SU-DHL-6 (cell line): ENCODE measurements around the gene ERCC5.

ENCODE experiments used
- H2AFZ ChIP-seq: fragments of 200-600 bp; sonication (generic); 2 replicates; pipeline ENCODE4 v1.6.1; 2014; ENCODE audit warnings: low read depth, mild to moderate bottlenecking, moderate library complexity, mixed read lengths, antibody characterized with exemption, low read length; ENCODE audit not compliant: severe bottlenecking
- H3F3A ChIP-seq: fragments of 200-600 bp; shearing (Covaris generic); 2 replicates; pipeline ENCODE4 v1.6.0; 2016; ENCODE audit warnings: antibody characterized with exemption, mild to moderate bottlenecking; ENCODE audit not compliant: insufficient read depth
- H3K27ac ChIP-seq: fragments of 200-600 bp; sonication (generic); 2 replicates; pipeline ENCODE4 v1.5.1; 2016; ENCODE audit warnings: low read depth, mild to moderate bottlenecking, low read length, moderate library complexity, mixed read lengths
- H3K27me3 ChIP-seq: fragments of 200-600 bp; sonication (generic), shearing (Covaris generic); 2 replicates; pipeline ENCODE4 v1.6.0; 2014; ENCODE audit warnings: mild to moderate bottlenecking, low read length
- H3K36me3 ChIP-seq: fragments of 200-600 bp; sonication (generic); 2 replicates; pipeline ENCODE4 v1.6.1; 2014; ENCODE audit warnings: mild to moderate bottlenecking, low read length, mixed read lengths
- H3K4me2 ChIP-seq: fragments of 300-600, 200-600 bp; shearing (Covaris generic), sonication (generic); 2 replicates; pipeline ENCODE4 v1.6.0; 2014; ENCODE audit warnings: low read length, low read depth, mild to moderate bottlenecking; ENCODE audit not compliant: poor library complexity, severe bottlenecking
- H3K4me3 ChIP-seq: fragments of 200-600 bp; sonication (generic); 2 replicates; pipeline ENCODE4 v1.5.1; 2014; ENCODE audit warnings: antibody characterized with exemption, low read length, mild to moderate bottlenecking, mixed read lengths; ENCODE audit not compliant: insufficient read depth, poor library complexity, severe bottlenecking
- H3K79me2 ChIP-seq: fragments of 200-600 bp; sonication (generic); 2 replicates; pipeline ENCODE4 v1.6.1; 2014; ENCODE audit warnings: mild to moderate bottlenecking, low read length, moderate library complexity; ENCODE audit not compliant: insufficient read depth
- H3K9ac ChIP-seq: fragments of 200-600 bp; sonication (generic); 2 replicates; pipeline ENCODE4 v1.7.0; 2014; ENCODE audit warnings: mild to moderate bottlenecking, low read length
- H3K9me2 ChIP-seq: fragments of 200-600 bp; sonication (generic); replicated peaks from 2 replicates; pipeline ENCODE4 v1.6.1; 2014; ENCODE audit warnings: low read length; ENCODE audit not compliant: insufficient read depth
- H3K9me3 ChIP-seq: fragments of 200-600 bp; sonication (generic); 2 replicates; pipeline ENCODE4 v1.6.1; 2014; ENCODE audit warnings: low read length, mixed read lengths; ENCODE audit not compliant: insufficient read depth
- H4K20me1 ChIP-seq: fragments of 200-600 bp; sonication (generic); 2 replicates; pipeline ENCODE4 v1.6.1; 2014; ENCODE audit warnings: low read depth, mild to moderate bottlenecking, antibody characterized with exemption, low read length, moderate library complexity, mixed read lengths
- EZH2phosphoT487 ChIP-seq: fragments of 200-600 bp; sonication (generic), shearing (Covaris generic); conservative IDR thresholded peaks from 2 replicates; pipeline ENCODE4 v1.6.1; 2018; ENCODE audit warnings: mild to moderate bottlenecking, antibody characterized with exemption, low read length, moderate library complexity, mixed read lengths
- TF ChIP-seq, protein P1 (sequence below): fragments of 200-600 bp; sonication (generic); IDR thresholded peaks from one replicate; pipeline ENCODE4 v1.5.1; 2017; ENCODE audit warnings: antibody characterized with exemption, mild to moderate bottlenecking, low read length, moderate library complexity; ENCODE audit not compliant: insufficient read depth, poor library complexity, severe bottlenecking

The ERCC5 gene

DNA sequence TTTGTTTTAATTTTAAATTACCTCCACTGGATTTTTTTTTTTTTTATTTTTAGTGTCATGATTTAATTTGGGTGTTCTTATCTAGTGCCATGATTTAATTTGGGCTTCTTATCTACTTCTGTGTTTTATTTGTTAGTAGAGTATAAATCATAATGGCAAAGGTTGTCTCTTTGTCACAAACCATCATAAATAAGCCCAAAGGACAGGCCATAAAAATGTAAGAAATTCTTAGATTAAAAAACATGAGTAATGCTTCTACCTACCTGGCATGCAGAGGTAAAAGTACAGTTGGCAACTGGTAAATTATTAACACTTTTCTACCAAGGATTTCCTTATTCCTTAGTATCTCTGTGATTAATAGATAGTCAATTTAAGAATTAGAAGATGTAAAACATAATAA, 55.2 kb downstream of the ERCC5 start:
- H3K79me2 ChIP-seq = no peaks in the 10 kb centered on the region
- H3K27me3 ChIP-seq = no peaks in the 10 kb centered on the region
- no peaks in the 10 kb centered on the region for H4K20me1 ChIP-seq
- no peak overlapping the region for H3K9ac ChIP-seq
- no peak overlapping the region for H3K4me2 ChIP-seq
- H3F3A ChIP-seq = no peaks in the 10 kb centered on the region
- H3K27ac ChIP-seq = no peak overlapping the region
- H3K9me2 ChIP-seq = no peaks in the 10 kb centered on the region
- H3K36me3 ChIP-seq = no peaks in the 10 kb centered on the region
- no peaks in the 10 kb centered on the region for H3K9me3 ChIP-seq
- no peak overlapping the region for H3K4me3 ChIP-seq
- TF ChIP-seq, protein P1, sequence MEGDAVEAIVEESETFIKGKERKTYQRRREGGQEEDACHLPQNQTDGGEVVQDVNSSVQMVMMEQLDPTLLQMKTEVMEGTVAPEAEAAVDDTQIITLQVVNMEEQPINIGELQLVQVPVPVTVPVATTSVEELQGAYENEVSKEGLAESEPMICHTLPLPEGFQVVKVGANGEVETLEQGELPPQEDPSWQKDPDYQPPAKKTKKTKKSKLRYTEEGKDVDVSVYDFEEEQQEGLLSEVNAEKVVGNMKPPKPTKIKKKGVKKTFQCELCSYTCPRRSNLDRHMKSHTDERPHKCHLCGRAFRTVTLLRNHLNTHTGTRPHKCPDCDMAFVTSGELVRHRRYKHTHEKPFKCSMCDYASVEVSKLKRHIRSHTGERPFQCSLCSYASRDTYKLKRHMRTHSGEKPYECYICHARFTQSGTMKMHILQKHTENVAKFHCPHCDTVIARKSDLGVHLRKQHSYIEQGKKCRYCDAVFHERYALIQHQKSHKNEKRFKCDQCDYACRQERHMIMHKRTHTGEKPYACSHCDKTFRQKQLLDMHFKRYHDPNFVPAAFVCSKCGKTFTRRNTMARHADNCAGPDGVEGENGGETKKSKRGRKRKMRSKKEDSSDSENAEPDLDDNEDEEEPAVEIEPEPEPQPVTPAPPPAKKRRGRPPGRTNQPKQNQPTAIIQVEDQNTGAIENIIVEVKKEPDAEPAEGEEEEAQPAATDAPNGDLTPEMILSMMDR = no peak
- TF ChIP-seq EZH2phosphoT487 = no peak
- no peak overlapping the region for H2AFZ ChIP-seq

DNA sequence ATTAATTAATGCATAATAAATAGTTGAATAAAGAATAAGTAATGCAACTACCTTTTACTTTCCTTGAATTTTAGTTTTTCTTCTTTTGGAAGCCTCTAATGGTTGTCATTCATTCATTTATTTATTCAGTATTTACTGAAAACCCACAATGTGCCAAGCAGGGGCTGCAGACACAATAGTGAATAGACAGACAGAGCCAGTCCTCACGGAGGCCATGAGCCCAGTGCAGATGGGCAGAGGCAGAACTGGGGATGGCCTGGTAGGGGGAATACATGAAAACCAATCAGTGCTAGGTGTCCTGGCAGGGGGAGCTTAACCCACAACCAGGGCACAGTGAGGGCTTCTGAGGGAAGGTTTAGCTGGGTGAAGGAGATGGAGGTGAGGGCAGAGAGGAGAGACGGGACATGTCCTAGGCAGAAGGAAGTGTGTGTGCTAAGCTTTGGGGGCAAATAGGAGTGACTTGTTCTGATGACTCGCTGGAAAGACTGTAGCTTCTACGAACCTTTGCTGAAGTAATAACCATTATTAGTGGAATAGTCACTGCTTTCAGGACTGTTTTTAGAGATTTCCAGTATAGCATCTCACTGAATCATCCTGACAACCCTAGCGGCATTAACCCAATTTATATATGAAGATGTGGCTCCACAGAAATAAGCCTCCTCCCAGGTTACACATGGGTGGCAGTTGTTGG, 55.9 kb downstream of the ERCC5 start:
- H2AFZ ChIP-seq = no peak overlapping the region
- H4K20me1 ChIP-seq = no peaks in the 10 kb centered on the region
- no peak overlapping the region for H3K4me2 ChIP-seq
- no peaks in the 10 kb centered on the region for H3K9me3 ChIP-seq
- H3K79me2 ChIP-seq = no peaks in the 10 kb centered on the region
- H3K27me3 ChIP-seq = no peaks in the 10 kb centered on the region
- no peak overlapping the region for H3K27ac ChIP-seq
- H3K36me3 ChIP-seq = no peaks in the 10 kb centered on the region
- TF ChIP-seq, protein P1 = no peak
- TF ChIP-seq EZH2phosphoT487 = no peak
- H3K9me2 ChIP-seq = no peaks in the 10 kb centered on the region
- no peak overlapping the region for H3K4me3 ChIP-seq
- H3K9ac ChIP-seq = no peak overlapping the region
- H3F3A ChIP-seq = no peaks in the 10 kb centered on the region

GRCh38 chr13:102902789-102903347, 57.0 kb downstream of the ERCC5 start:
- no peak overlapping the region for H2AFZ ChIP-seq
- no peaks in the 10 kb centered on the region for H3K36me3 ChIP-seq
- H3F3A ChIP-seq = no peaks in the 10 kb centered on the region
- no peaks in the 10 kb centered on the region for H3K9me2 ChIP-seq
- no peak overlapping the region for H3K4me3 ChIP-seq
- no peak overlapping the region for H3K9ac ChIP-seq
- H3K27ac ChIP-seq = no peak overlapping the region
- TF ChIP-seq, protein P1 = no peak
- TF ChIP-seq EZH2phosphoT487 = no peak
- H3K9me3 ChIP-seq = no peaks in the 10 kb centered on the region
- no peak overlapping the region for H3K4me2 ChIP-seq
- no peaks in the 10 kb centered on the region for H4K20me1 ChIP-seq
- H3K27me3 ChIP-seq = no peaks in the 10 kb centered on the region
- no peaks in the 10 kb centered on the region for H3K79me2 ChIP-seq
